GM18907 (cell line): ENCODE data around the gene SGCD.
"Not testable (repeated sequence)": the region's sequence is repeated elsewhere in the genome, so short reads cannot be mapped to it uniquely, and the experiment has no call there.

ENCODE experiments used
- ATAC-seq: cut with Tn5 transposase; IDR thresholded peaks from one replicate; pipeline ENCODE4 v1.9.1; 2021; ENCODE audit warnings: mild to moderate bottlenecking, moderate library complexity; ENCODE audit not compliant: unreplicated experiment

Gene SGCD

DNA sequence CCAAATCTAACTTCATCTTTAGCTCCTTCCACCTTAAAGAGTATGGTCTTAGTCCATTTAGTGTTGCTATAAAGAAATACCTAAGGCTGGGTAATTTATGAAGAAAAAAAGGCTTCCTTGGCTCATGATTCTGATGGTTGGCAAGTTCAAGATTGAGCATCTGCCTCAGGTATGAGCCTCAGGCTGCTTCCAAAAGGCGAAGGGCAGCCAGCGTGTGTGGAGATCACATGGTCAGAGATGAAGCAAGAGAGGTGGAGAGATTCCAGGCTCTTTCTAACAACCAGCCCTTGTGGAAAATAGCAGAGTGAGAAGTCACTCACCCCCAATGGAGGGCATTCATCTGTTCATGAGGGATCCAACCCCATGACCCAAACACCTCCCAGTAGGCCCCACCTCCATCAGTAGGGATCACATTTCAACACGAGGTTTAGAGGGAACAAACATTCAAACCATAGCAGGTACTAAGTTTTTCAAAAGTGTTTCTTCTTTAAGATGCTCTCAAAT lies 225.9 kb downstream of the SGCD start:
- ATAC-seq = no peak

DNA sequence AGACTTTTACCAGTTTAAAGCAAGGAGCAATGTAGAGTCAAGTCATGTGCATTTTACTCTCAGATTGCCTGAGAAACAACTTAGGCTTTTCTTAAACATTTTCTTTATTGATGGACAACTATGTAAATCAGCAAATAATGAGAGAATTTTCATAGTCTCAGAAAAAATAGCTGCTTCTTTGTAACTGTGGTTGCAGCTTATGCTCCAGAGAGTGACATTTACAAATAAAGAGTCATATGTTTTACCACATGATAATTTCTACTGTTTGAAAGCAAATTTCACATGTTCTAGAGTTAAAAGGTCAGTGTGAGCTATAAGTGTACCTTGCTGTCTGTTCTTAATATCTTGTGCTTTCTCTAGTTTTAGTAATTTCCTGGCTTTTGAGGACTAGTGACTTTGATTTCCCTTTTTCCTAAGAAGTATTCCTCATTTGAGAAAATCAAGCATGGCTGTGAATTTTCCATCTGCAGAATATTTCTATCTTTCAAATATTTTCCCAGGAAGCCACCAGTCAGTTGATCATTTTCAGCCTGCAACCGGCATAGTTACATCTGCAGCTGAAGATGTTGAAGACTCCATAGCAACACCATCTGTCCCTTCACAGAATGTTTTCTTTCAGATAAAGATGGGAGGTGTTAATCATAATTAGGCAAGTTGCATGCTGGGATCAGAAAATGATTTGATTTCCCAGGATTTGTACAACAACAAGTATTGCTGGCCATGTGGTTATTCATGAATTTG lies 229.9 kb downstream of the SGCD start:
- ATAC-seq = no peak

DNA sequence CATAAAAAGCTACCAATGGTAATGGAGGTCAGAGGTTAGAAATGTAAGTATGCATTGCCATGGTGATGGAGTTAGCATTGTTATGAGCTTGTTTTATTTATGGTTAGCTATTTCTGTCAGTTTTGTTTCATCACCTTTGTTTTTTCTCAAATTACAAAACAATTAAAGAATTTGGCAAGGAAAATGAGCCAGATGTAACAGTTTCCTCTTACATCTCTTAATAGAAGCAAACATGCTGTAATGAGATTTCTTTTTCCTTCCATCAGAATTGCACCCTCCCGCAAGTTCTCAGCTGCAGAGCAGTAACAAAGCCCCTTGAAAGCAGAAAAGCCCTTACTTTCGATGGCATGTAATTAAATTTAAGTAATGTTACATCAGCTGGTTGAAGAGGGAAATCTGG lies 233.0 kb downstream of the SGCD start:
- ATAC-seq = no peak

DNA sequence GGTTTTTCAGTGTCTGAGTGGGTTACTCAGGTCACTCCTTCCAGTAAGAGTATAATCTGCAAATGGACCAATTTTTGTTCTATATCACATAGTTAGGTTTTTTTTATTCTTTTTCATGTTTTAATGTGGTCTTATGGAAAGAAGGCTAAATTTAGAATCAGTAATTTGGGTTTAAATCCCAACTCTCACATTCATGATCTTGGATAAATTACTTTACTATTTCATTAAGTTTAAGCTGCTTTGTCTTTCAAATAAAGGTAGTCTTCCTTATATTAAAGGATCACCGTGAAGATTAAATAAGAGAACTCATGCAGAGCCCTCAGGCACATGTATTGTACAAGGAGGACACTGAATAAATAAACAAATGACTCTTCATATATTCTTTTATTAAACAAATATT lies 234.7 kb downstream of the SGCD start:
- no peak for ATAC-seq

DNA sequence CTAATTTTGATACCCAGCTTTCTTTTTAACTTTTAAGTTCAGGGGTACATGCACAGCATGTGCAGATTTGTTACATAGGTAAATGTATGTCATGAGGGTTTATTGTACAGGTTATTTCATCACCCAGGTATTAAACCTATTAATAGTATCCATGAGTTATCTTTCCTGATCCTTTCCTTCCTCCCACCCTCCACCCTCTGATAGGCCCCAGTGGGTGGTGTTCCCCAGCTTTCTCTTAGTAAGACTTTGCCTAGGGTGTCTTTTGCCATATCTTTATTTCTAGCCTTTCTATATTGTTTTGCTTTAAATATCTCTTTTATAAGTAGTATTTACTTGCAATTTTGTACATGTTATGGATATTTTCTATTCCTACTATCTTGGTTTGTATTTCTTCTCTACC lies 243.7 kb downstream of the SGCD start:
- no peak for ATAC-seq

DNA sequence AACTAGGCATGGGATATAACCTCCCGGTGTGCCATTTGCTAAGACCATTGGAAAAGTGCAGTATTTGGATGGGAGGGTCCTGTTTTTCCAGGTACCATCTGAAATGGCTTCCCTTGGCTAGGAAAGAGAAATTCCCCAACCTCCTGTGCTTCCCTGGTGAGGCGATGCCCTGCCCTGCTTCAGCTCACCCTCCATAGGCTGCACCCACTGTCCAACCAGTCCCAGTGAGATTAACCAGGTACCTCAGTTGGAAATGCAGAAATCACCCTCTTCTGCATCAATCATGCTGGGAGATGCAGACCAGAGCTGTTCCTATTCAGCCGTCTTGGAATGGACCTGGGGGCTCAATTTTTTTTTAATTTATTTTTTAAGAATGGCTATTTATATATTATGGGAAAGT lies 254.8 kb downstream of the SGCD start:
- no peak for ATAC-seq

DNA sequence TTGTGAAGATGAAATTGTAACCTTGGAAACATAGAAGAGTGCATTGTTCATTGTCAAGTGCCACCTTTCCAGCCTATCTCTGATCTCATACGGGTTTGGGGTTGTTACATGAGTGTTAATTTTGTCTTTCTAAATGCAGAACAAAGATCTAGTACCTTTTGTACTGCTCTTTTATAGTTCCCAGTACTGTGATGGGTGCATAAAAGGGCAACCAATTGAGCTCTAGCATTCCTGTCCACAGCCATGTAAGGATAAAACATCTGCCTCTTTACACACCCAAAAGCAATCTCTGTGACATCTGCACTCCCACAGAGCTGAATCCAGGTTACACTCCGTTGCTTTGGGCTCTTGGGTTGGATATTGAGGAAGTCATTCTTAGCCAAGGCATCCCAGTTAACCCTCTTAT lies 255.2 kb downstream of the SGCD start:
- no peak for ATAC-seq

DNA sequence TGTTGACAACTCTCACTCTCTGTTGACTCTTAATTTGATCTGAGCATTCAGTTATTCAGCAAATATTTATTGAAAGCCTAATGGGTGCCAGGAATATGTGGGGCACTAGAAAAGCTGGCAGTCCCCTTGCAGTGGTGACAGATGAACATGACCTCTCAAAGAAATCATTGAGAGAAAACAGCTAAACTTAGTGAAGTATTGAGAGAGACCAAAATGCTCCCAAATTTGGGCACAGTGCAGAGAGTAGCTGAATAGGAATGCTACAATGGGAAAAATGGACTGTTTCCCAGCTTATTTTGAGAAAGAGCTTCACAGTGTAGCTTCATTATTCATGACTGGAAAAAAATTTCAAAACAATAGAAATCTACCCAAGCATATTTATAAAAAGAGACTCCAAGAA lies 257.9 kb downstream of the SGCD start:
- ATAC-seq = no peak

DNA sequence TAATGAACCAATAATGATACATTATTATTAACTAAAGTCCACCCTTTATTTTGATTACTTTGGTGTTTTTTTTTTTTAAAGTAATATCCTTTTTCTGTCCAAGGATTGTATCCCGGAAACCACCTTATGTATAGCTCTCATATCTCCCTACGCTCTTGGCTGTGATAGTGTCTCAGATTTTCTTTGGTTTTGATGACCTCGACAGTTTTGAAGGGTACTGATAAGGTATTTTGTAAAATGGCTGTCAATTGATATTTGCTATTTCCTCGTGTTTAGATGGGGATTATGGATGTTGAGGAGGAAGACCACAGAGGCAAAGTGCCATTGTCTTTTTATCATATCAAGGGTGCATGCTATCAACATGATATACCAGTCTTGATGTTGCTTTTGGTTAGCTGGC lies 259.0 kb downstream of the SGCD start:
- ATAC-seq = no peak

DNA sequence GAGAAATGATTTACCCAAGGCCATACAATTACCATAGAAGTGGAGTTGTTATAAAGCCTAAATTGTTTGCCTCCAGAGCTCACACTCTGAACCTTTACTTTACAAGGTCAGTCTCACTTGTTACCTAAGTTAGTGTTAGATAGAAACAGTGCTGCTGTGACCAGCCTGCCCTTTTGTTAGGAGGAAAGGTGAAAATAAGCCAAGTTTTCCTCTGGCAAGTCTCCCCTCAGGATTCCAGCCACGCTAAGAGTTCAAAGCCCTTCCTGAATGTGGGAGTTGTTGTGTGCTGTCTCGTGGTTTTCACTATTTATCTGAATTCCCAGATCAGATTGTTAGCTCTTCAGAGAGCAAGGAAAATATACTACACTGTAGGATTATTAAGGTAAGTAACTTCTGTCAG lies 260.0 kb downstream of the SGCD start:
- ATAC-seq = no peak

DNA sequence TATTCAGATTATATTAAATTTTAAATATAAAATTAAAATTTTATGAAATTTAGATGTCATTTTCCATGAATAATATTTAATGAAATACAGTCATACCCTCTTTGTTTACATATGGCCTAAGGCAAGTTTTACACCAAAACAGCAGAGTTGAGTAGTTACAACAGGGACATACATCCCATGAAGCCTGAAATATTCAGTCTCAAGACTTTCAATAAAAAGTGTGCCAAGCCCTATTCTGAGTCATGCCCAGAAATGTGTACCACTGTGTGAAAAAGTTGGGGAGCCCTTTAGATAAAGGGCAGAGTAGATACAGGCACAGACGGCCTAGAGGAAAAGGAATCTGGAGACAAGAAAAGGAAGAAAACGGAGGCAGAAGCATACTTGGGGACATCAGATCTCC lies 261.3 kb downstream of the SGCD start:
- ATAC-seq = no peak

DNA sequence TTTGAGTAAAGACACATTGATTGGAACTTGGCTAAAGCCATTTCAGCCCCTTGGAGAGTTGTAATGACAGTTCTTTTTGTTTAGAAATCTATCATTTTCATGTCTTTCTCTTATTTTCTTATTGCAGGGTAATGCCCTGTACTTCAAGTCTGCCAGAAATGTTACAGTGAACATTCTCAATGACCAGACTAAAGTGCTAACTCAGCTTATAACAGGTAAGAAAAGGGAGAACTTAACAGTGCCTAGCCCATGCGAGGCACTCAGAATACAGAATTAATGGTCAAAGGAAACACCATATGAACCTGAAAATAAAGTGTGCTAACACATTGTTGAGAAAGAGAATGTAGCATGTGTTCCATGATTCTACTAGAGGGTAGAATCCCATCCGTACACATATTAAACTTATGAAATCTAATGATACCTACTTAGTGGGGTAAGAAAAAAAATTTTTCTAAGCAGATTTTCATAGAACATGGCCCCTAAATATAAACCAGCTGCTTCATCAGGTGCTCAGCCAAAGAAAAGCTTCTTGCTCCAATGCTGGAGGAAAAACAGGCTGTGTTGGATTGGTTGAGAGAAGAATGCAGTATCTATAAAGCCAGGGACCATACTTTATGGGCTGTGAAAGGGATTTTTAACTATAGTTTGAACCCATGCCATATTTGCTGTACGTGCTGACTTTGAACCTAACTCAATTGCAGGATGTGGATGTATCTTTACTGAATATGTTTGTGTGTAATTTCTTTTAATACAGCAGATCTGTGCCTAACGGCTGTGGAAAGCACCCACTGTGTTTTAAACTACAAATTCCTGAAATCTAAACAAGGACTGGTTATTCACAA lies 262.4 kb downstream of the SGCD start:
- no peak for ATAC-seq

DNA sequence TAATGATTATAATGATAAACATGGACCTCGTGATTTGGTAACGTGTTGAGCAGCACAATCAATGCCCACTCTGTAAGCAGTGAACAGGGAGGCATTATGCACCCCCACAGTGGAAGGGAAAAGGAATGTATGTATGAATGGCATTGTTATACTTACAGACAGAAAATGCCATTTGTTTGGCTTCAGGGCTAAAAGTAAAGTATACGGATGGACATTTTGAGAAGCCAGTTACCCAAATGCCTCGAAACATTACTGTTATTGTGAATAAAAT lies 262.9 kb downstream of the SGCD start:
- no peak for ATAC-seq

DNA sequence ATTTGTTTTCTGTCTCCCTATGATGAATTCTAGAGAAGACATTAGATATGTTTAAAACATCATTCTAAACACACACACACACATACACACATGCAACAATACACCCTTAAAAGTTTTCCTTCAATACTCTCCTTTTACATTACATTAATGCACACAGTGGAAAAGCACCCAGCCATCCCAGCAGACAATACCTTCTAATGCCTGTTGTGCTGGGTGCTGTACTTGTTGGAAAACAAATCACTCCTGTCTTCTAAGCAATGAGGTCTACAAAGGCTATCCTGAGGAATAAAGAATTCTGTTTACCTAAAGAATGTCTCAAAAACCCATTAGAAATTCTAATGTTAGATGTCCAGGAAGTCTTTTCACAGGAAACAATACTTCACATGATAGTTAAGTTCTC lies 264.0 kb downstream of the SGCD start:
- no peak for ATAC-seq

DNA sequence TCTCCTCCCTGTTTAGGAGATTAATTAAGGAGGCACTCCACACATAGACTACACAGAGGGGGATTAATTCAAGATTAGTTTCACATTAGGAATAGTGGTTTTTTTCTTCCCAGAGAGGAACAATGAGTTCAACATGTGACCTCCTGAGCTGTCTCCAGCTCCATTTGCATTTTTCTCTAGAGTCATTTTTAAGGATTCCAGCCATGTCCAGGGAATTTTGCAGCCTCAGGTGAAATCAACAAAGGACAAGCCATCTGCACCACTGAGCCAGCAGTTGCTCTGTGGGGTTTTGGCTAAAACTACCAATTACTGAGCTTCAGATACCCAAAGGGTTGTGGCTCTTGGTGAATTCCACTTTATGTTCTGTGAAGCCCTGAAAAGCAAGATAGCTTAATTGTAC lies 264.7 kb downstream of the SGCD start:
- ATAC-seq = no peak

DNA sequence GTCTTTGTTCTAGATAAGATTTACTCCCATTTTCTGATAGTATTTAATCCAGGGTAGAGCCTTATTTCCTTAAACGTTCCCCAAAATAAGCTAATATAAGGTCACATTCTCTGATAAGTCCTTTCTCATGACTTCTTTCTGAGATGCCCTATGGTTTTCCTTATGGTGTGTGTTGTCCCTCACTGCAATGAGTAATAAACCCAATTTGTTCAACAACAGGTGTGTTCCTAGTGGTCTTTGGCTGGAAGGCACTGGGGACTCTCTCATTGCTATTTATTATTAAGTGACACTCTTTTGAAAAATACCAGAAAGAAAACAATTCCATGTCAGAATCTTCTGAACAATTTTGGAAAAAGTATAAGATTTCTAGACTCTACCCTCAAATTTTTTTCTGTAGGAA lies 266.6 kb downstream of the SGCD start:
- ATAC-seq = no peak

DNA sequence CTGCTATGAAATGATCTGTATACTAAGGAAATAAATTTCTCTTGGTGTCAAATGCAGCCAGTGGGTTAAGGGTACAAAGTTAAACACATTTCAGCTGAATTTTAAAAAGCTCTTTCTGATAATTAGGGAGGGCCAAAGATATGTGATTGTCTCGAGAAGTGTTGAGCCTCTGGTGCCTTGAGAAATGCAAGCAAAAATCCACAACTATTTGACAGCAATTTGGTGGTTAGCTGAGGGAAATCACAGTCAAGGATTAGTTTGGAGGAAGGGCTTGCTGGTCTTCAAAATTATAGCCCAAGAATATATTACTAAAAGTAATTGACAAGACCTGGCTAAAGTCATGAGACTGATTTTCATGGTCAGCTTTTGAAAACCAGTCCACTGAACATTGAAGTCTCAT lies 267.4 kb downstream of the SGCD start:
- ATAC-seq = no peak

DNA sequence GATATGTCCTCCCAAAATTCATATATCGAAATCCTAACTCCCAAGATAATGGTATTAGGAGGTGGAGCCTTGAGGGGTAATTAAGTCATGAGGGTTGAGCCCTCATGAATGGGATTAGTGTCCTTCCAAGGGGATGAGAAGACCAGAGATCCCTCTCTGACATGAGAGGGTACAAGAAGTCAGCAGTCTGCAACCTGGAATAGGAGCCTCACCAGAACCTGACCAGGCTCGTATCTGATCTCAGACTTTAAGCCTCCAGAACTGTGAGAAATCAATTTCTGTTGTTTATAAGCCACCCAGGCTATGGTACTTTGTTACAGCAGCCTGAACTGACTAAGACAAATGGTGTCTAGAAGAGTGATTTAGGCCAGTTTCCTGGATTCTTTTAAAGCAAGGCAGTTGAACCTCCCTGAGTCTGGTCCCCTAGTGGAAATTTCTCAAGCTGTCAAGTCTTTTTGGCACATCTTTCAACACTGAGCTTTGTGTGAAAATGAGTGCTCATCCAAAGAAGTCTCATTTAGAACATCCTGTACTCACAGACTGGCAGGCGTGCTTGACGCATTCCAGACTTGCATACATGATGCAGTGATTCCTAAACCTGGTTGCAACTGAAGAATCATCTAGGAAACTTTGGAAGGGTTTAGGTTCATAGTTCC lies 268.3 kb downstream of the SGCD start:
- ATAC-seq = no peak

DNA sequence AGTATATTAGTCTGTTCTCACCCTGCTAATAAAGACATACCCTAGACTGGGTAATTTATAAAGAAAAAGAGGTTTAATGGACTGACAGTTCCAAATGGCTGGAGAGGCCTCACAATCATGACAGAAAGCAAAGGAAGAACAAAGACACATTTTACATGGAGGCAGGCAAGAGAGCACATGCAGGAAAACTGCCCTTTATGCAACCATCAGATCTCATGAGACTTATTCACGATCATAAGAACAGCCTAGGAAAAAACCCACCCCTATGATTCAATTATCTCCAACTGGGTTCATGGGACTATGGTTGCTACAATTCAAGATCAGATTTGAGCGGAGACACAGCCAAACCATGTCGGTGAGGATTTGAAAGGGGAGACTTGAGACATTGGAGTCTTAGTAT lies 270.3 kb downstream of the SGCD start:
- no peak for ATAC-seq

DNA sequence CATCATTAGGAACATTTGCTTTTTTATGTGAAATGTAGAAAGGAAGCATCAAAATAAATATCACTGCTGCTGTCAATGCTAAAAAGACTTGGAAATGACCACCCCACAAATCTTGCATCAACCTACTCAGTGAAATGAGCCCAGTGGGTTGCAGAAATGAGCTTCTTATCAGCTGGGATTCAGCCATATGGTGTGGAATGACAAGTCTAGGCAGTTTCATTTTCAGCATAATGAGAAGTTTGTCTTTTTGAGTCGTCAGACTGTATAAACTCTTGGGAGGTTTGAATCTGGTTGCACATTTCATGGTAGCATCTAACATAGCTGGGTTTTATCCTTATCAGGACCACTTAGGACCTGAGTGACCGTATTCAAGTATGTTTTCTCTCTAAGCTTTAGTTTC lies 272.0 kb downstream of the SGCD start:
- ATAC-seq = no peak

DNA sequence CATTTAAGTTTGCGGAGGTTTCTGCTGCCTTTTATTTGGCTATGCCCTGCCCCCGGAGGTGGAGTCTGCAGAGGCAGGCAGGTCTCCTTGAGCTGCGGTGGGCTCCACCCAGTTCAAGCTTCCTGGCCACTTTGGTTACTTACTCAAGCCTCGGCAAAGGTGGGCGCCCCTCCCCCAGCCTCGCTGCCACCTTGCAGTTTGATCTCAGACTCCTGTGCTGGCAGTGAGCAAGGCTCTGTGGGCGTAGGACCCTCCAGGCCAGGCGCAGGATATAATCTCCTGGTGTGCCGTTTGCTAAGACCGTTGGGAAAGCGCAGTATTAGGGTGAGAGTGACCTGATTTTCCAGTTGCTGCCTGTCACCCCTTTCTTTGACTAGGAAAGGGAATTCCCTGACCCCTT lies 283.6 kb downstream of the SGCD start:
- ATAC-seq = not testable (repeated sequence)

DNA sequence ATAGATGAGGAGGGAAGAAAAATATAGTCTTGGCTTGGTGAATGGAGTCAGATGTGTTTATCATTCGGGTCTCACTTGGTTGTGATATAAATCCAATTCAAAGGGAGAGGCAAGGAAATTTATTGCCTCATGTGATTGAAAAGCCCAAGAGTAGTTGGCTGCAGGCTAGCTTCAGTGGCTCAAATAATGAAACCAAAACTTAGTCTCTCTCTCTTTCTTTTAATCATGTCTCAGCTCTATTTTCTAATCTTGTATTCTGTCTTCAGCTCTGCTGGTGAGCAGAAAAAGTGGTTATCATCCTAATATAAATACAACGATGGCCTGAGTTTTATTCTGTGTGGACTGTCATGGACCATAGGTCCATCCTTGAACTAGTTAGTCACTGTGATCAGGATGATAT lies 288.9 kb downstream of the SGCD start:
- ATAC-seq = no peak
